GM18526 (cell line): ENCODE results near the gene CDC23.

Experiments
- POLR2A ChIP-seq: IDR thresholded peaks from 3 replicates; pipeline ENCODE4 v1.6.1; 2011; ENCODE audit not compliant: insufficient read length; ENCODE audit errors: extremely low read depth

The CDC23 gene

DNA sequence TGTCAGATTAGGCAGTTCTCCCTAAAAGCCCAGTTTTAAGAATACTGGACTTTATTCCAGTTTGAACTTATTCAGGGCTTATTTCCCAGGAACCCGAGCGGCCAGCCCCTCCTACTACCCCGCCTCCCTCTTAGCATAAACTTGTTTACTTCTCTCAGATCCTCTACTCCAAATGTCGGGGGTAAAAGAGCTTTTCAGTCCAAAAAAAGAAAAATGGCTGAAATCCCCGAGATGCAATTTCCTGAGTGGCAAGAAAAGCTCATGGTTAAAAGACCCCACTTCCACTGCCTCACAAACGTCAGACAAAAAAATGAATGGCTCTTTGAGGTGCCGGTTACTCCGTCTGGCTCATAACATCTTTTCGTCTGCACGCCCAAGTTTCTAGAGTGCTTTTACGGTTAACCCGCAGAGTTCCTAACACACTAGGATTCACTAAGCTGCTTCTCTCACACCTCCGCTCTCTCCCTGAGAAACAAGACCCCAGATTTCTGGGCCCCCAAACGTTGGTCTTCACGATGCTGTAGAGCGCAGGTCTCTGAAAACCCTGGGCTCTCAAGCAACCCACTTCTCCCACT lies 35.1 kb downstream of the CDC23 start:
- no peak for TF ChIP-seq POLR2A

GRCh38 chr5:138170299-138170698 lies 42.8 kb downstream of the CDC23 start:
- no peak for TF ChIP-seq POLR2A

DNA sequence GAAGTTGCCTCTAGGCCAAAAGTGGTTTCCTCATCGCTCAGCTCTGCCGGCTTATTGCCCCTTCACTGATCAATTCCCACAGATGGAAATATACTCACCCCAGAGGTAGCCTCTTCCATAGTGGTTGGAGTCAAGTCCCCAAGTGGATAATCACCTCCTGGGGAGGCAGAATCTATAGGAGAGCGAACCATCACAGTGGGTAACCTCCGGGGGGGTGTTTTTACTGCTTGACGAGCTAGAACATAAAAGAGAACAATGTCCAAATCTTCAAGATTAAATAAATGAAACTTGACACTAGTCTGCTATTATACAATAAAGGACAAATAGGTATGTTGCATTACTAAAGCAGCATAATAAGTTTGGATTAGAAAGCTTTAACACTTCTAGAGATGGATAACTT lies 44.0 kb downstream of the CDC23 start:
- TF ChIP-seq POLR2A, result no peak

GRCh38 chr5:138163721-138164120 lies 49.4 kb downstream of the CDC23 start:
- no peak for TF ChIP-seq POLR2A

DNA sequence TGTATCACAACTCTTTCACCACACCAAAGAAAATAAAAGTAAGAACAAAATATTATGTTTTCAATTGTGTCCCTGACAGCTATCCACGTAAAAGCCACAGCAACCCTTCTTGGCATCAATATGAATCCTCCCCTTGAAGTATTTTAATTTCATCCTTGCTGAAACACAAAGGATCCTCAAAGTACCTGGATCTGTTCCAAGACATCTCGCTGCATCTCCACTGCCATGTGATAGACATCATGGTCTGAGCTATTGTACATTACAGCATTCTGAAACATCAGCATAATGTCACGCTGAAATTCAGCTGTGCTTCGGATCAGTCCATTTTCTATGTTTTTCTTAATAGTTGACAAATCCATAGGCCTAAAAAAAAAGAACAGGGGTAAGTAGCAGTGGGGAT lies 52.4 kb downstream of the CDC23 start:
- no peak for TF ChIP-seq POLR2A

DNA sequence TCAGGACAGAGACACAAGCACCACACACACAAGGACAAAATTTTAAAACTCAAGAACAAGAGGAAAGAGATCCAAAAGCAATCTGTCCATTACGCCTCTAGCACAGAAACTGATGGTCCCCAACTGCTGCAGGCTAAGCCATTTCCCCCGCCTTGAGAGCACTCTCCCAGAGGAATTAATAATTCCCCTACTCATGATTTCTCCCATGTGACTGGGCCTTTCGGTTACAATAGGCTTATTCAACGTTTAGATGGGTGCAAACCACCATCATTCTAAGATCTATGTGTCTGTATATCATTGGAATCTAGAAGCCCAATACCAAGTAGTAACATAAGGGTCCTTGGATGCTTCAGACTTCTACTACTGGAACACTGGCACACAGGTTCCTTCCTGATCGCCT lies 53.5 kb downstream of the CDC23 start:
- no peak for TF ChIP-seq POLR2A

DNA sequence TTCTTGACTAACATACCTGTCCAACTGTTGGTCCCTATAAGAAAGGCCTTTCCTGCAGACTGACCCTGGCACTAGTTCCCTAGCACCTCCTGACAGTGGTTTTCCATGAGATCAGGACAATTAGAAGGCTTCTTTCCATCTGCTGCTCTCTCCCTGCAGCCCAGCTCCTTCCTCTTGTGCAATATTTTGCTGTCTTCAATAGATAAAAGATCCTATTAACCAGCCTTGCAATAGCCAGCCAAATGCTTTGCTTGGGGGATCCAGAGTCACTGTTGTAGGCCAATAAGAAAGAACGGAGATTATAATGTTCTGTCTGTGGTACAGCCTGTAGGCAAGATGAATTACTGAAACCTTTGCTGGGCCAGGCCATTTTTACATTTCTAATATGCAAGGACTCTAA lies 55.5 kb downstream of the CDC23 start:
- TF ChIP-seq POLR2A, result no peak

DNA sequence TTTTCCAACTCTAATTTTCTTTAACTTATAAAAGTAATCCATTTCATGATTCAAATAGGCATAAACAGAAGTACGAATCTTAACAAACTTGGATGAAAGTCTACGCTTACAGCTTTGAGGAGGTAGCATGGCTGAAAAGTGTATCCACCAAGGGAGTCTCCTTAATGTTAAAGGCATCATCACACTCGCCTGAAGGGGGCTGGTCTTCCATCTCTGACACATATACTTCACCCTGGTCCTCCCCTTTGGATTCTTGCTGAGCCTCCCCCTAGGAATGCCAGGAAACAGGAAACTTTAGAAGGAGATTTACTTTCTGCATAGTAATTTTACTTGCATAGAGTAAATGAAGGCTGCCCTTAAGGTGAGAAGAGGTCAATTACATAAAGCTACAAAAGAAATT lies 63.6 kb downstream of the CDC23 start:
- no peak for TF ChIP-seq POLR2A

GRCh38 chr5:138148811-138149210 lies 64.3 kb downstream of the CDC23 start:
- no peak for TF ChIP-seq POLR2A

DNA sequence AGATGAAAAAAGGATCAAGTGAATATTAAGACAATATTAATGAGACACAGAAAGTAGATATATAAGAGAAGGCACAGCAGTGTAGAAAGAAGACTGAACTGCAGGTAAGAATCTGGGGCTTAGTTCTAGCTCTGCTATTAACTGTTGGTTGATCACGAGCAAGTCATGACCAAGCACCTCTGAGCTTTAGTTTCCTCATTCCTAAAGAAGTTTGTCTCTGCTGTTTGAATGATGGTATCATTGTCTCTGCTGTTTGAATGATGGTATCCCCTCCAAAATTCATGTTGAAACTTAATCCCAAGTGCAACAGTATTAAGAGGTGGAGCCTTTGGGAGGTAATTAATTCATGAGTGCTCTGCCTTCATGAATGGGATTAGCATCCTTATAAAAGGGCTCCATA lies 71.4 kb downstream of the CDC23 start:
- TF ChIP-seq POLR2A, result no peak

- TF ChIP-seq POLR2A, result no peak
Measured at GRCh38 chr5:138140268-138140667, 72.9 kb downstream of the CDC23 start.

- TF ChIP-seq POLR2A, result no peak
Measured at GRCh38 chr5:138139781-138140090, 73.4 kb downstream of the CDC23 start.

DNA sequence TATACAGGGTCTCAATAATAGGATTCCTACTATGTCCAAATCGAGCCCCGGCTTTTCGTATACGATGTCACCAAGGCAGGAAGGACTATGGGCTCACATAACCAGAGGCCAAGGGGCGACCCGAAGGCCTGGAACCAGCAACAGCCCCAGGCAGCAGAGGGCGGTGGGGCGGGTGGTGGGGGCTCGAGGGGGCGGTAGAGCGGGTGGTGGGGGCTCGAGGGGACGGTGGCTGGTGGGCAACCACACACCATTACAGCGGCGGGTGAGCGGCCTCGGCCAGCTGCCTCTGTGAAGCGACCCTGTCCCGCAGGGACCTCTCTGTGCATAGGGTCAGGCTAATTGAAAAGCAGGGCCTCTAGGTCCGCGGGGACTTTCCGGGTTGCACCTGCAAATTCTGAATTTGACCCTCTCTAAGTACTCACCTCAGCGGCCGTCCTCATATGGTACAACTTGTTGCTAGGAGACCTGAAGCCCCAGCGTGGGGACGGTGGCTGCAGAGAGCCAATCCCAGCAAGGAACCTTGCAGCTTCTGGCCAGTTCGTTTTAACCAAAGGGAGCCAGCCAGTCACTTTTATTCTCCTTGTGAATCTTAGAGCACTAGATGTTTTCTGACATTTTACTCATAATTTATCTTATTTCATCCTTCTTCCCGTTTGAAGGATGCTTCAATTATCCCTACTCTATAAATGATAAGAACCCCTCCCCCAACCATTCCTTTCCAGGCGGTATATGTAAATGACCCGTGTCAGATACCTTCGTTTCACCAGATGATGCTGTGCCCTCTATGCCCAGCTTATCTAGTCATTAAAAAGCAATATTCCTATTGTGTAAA lies 74.0 kb downstream of the CDC23 start, which contains the start of gene NME5:
NME5 (minus strand) TSS at position 480 of the 832 bp plus-strand sequence. CDS start 648 bp downstream, outside the sequence.
- no peak for TF ChIP-seq POLR2A
